Measurements from ENCODE around the gene RNF130.

DNA sequence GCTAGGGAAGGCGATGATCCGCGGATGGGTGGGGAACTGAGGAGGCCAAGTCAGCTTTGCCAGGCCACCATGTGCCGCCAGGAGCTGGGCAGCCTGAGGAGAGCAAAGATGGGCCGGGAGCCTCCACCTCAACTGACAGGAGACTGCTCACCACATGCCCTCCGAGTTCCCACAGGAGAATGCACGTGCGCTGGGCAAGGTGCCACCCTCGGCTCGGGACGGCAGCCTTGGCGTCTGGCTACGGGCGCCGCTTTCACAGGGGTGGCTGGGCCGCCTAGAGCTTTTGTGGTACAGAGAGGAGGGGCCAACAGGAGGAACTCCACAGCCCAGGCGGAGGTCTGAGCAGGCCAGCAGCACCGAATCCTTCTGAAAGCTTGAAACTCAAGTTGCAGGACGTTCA is 158.6 kb downstream of the RNF130 start:
- TF ChIP-seq, protein P1, sequence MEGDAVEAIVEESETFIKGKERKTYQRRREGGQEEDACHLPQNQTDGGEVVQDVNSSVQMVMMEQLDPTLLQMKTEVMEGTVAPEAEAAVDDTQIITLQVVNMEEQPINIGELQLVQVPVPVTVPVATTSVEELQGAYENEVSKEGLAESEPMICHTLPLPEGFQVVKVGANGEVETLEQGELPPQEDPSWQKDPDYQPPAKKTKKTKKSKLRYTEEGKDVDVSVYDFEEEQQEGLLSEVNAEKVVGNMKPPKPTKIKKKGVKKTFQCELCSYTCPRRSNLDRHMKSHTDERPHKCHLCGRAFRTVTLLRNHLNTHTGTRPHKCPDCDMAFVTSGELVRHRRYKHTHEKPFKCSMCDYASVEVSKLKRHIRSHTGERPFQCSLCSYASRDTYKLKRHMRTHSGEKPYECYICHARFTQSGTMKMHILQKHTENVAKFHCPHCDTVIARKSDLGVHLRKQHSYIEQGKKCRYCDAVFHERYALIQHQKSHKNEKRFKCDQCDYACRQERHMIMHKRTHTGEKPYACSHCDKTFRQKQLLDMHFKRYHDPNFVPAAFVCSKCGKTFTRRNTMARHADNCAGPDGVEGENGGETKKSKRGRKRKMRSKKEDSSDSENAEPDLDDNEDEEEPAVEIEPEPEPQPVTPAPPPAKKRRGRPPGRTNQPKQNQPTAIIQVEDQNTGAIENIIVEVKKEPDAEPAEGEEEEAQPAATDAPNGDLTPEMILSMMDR (IDR thresholded peaks at IDR 0.05): no peak
- TF ChIP-seq EZH2 (IDR thresholded peaks at IDR 0.05) (no peak), EZH2phosphoT487 (IDR thresholded peaks at IDR 0.05) (no peak)
